Effector CD4-positive, alpha-beta T cell (primary cell): ENCODE measurements around the gene HSD17B13.

ENCODE experiments used
- DNase-seq: peaks from one replicate; pipeline ENCODE4 v3.0.0-alpha.2; 2020

Gene HSD17B13

GRCh38 chr4:87260477-87260876, 62.2 kb downstream of the HSD17B13 start:
- no peak for DNase-seq

- DNase-seq = no peak
Measured at GRCh38 chr4:87258677-87259076, 64.0 kb downstream of the HSD17B13 start.

GRCh38 chr4:87257523-87257922, 65.2 kb downstream of the HSD17B13 start:
- DNase-seq = no peak

- no peak for DNase-seq
Measured at GRCh38 chr4:87255755-87256154, 66.9 kb downstream of the HSD17B13 start.
